ENCODE measurements around the gene PHF24.

Gene PHF24

DNA sequence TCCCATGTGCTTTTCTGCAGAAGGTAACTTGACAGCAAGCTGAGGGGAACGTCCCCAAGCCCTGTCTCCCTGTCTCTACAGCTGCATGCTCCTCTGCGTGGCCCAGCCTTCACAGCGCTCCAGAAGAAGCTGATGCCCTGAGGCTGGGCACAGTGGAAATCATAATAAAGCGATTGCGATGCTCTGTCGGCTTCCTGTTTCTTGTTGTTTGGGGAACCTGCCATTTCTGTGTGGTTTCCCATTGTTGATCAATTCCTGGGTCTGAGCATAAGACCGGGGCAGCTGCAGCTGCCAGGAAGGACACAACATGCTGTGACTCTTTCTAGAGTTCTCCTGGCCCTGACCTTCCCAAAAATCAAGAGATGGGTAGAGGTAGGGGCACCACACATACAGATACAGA, 24.3 kb downstream of the PHF24 start:
- no peak overlapping the region for H3K4me3 ChIP-seq (ENCODE audit: low read depth in 1 of 2, low read length in 2 of 2)

DNA sequence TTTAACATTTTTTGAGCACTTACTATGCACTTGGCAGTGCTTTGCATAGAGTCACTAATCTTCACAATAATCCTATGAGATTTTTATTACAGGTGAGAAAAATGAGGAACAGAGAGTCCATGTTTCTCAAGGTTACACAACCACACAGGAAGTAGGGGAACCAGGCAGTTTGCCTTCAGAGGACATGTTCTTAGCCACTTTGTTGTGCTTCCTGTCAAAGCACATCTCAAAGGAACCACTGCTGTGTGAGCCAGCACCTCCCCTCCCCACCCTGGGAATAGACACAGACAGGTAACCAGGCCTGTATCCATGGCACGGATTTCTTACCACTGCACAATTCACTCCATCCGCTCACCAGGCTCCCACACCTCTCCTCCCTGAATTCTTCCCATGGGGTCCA, 25.1 kb downstream of the PHF24 start:
- Histone ChIP-seq H3K4me1 (ENCODE audit: control insufficient read depth in 1 of 2, insufficient read depth in 2 of 2, low read length in 2 of 2) (peaks cover 7 to 10% of the 10 kb centered on the region in 2 donors), H3K36me3 (ENCODE audit: control insufficient read depth in 1 of 2, insufficient read depth in 2 of 2, low read length in 2 of 2) (no peaks in the 10 kb centered on the region), H3K9ac (ENCODE audit: low read depth in 1 of 2, low read length in 2 of 2) (no peak overlapping the region), H3K27me3 (ENCODE audit: control insufficient read depth in 1 of 2, insufficient read depth in 2 of 2, low read length in 2 of 2) (peaks cover 0 to 3% of the 10 kb centered on the region in 2 donors), H3K27ac (ENCODE audit: low read depth, low read length) (no peak overlapping the region), H3K9me3 (ENCODE audit: control insufficient read depth in 1 of 2, low read length in 2 of 2) (no peaks in the 10 kb centered on the region), H3K4me3 (ENCODE audit: low read depth in 1 of 2, low read length in 2 of 2) (no peak overlapping the region)

More for the DNA sequence above, 24.3 kb downstream of the PHF24 start:
- H3K27ac ChIP-seq (ENCODE audit: low read depth, low read length), result no peak overlapping the region
- no peak overlapping the region for H3K9ac ChIP-seq (ENCODE audit: low read depth in 1 of 2, low read length in 2 of 2)
- H3K4me1 ChIP-seq (ENCODE audit: control insufficient read depth in 1 of 2, insufficient read depth in 2 of 2, low read length in 2 of 2), result peaks cover 2 to 7% of the 10 kb centered on the region in 2 donors
- peaks cover 0 to 6% of the 10 kb centered on the region in 2 donors for H3K27me3 ChIP-seq (ENCODE audit: control insufficient read depth in 1 of 2, insufficient read depth in 2 of 2, low read length in 2 of 2)
- no peaks in the 10 kb centered on the region for H3K9me3 ChIP-seq (ENCODE audit: control insufficient read depth in 1 of 2, low read length in 2 of 2)
- no peaks in the 10 kb centered on the region for H3K36me3 ChIP-seq (ENCODE audit: control insufficient read depth in 1 of 2, insufficient read depth in 2 of 2, low read length in 2 of 2)

DNA sequence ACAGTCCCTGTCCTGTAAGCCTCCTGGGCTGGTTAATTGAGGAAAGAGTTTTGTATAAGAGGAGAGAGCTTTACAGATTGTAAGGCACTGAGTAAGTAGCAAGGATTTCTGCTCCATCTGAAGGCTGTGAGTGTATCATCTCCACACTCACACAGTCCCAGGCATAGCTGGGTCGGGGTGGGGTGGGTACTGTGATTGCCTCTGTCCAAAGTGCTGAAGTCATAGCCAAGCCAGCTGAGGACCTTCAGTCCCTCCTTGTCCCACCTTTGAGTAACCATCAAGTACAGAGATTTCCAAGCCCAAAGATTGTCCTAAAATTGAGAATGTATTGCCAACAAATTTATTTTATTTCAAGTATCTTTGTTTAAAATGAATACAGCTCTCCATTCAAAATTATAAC, 26.0 kb downstream of the PHF24 start:
- Histone ChIP-seq H3K27me3 (ENCODE audit: control insufficient read depth in 1 of 2, insufficient read depth in 2 of 2, low read length in 2 of 2) (peaks cover 0 to 3% of the 10 kb centered on the region in 2 donors), H3K27ac (ENCODE audit: low read depth, low read length) (no peak overlapping the region), H3K9ac (ENCODE audit: low read depth in 1 of 2, low read length in 2 of 2) (no peak overlapping the region), H3K4me1 (ENCODE audit: control insufficient read depth in 1 of 2, insufficient read depth in 2 of 2, low read length in 2 of 2) (peaks cover 7 to 16% of the 10 kb centered on the region in 2 donors), H3K9me3 (ENCODE audit: control insufficient read depth in 1 of 2, low read length in 2 of 2) (no peaks in the 10 kb centered on the region), H3K36me3 (ENCODE audit: control insufficient read depth in 1 of 2, insufficient read depth in 2 of 2, low read length in 2 of 2) (no peaks in the 10 kb centered on the region), H3K4me3 (ENCODE audit: low read depth in 1 of 2, low read length in 2 of 2) (no peak overlapping the region)

DNA sequence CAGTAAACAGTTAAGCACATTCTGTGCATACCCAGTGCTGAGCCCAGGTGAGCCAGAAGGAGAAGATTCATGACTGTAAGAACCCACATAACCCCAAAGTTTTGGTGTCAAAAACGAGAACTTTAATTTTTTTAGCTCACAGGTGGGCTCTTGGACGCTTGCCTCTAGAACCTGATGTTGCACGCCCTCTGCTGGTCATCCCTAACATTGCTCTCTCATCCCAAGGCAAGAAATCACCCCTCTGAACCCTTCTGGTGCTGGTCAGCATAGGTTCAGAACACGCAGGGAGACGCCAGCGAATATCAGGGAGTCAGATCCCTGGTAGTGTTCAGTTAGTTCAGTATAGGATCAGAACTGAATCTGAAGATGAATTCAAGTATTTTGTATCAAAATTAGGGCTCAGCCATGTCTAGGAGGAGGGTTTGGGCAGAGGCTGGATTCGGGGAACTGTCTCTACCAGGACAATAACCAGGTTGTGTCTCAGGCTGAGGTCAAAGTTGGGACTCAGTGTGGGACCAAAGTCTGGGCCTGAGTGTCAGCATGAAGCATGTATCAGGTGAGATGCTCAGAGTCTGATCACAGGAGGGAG, 27.3 kb downstream of the PHF24 start:
- H3K27me3 ChIP-seq (ENCODE audit: control insufficient read depth in 1 of 2, insufficient read depth in 2 of 2, low read length in 2 of 2), result peaks cover 0 to 3% of the 10 kb centered on the region in 2 donors
- H3K9me3 ChIP-seq (ENCODE audit: control insufficient read depth in 1 of 2, low read length in 2 of 2), result no peaks in the 10 kb centered on the region
- H3K9ac ChIP-seq (ENCODE audit: low read depth in 1 of 2, low read length in 2 of 2), result no peak overlapping the region
- peaks cover 11 to 19% of the 10 kb centered on the region in 2 donors for H3K4me1 ChIP-seq (ENCODE audit: control insufficient read depth in 1 of 2, insufficient read depth in 2 of 2, low read length in 2 of 2)
- H3K27ac ChIP-seq (ENCODE audit: low read depth, low read length), result no peak overlapping the region
- H3K36me3 ChIP-seq (ENCODE audit: control insufficient read depth in 1 of 2, insufficient read depth in 2 of 2, low read length in 2 of 2), result no peaks in the 10 kb centered on the region
- H3K4me3 ChIP-seq (ENCODE audit: low read depth in 1 of 2, low read length in 2 of 2), result no peak overlapping the region

DNA sequence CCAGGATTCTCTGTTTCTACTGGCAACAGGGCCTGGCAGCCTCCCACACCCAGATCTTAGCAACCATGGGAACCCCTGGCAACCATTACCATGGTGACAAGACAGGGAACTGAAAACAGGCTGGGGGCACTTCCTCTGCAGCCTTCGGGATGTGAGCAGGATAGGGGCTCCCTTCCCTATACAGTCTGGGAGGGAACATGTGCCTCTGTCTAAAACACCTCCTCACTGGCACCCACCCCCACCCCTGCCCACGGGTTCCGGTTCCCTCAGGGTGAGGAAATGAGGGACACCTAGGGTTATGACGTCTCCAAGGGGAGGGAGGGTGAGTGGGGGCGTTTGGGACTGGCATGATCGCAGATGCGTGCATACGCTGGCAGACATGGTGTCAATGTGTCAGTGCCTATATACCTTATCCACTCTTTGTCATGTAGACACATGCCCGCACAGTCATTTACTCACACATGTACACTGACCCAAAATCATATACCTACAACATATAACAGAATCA, 28.5 kb downstream of the PHF24 start:
- Histone ChIP-seq H3K27me3 (ENCODE audit: control insufficient read depth in 1 of 2, insufficient read depth in 2 of 2, low read length in 2 of 2) (peaks cover 0 to 3% of the 10 kb centered on the region in 2 donors), H3K9me3 (ENCODE audit: control insufficient read depth in 1 of 2, low read length in 2 of 2) (no peaks in the 10 kb centered on the region), H3K4me1 (ENCODE audit: control insufficient read depth in 1 of 2, insufficient read depth in 2 of 2, low read length in 2 of 2) (peaks cover 14 to 28% of the 10 kb centered on the region in 2 donors), H3K27ac (ENCODE audit: low read depth, low read length) (no peak overlapping the region), H3K4me3 (ENCODE audit: low read depth in 1 of 2, low read length in 2 of 2) (no peak overlapping the region), H3K36me3 (ENCODE audit: control insufficient read depth in 1 of 2, insufficient read depth in 2 of 2, low read length in 2 of 2) (no peaks in the 10 kb centered on the region), H3K9ac (ENCODE audit: low read depth in 1 of 2, low read length in 2 of 2) (no peak overlapping the region)

DNA sequence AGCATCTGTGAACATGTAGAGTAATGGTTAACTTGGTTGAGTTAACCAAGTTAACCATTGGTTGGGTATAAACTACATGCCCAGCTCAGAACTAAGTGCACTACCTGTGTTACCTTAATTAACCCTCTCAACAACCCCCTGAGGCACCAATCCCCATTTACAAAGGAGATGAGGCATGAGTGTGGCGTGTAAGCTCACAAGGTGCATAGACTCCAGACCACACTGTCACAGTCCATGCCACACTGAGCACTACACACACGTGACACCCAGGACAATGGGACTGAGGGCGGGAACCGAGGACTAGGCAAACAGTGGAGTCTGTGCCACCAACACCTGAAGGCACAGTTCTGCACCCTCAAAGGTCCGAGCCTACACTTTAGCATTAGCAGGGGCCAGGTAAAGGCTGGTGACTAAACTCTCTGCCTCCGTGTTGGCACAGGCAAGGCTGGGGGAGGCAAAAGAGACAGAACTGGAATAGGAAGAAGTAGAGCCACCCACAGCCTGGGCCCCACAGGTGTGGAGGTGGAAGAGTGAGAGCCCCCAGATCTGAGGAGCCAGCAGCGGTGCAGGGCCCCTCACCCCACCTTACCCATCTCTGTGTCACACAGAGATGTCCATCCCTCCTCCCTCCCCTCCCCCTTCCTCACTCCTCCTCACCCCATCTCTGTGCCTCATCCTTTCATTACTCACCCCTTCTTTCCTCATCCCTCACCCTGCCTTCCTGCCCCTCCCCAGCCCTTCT, 29.2 kb downstream of the PHF24 start:
- Histone ChIP-seq H3K4me3 (ENCODE audit: low read depth in 1 of 2, low read length in 2 of 2) (no peak overlapping the region), H3K36me3 (ENCODE audit: control insufficient read depth in 1 of 2, insufficient read depth in 2 of 2, low read length in 2 of 2) (no peaks in the 10 kb centered on the region), H3K9me3 (ENCODE audit: control insufficient read depth in 1 of 2, low read length in 2 of 2) (no peaks in the 10 kb centered on the region), H3K9ac (ENCODE audit: low read depth in 1 of 2, low read length in 2 of 2) (no peak overlapping the region), H3K27me3 (ENCODE audit: control insufficient read depth in 1 of 2, insufficient read depth in 2 of 2, low read length in 2 of 2) (peaks cover 0 to 3% of the 10 kb centered on the region in 2 donors), H3K27ac (ENCODE audit: low read depth, low read length) (no peak overlapping the region), H3K4me1 (ENCODE audit: control insufficient read depth in 1 of 2, insufficient read depth in 2 of 2, low read length in 2 of 2) (peaks cover 14 to 33% of the 10 kb centered on the region in 2 donors)

DNA sequence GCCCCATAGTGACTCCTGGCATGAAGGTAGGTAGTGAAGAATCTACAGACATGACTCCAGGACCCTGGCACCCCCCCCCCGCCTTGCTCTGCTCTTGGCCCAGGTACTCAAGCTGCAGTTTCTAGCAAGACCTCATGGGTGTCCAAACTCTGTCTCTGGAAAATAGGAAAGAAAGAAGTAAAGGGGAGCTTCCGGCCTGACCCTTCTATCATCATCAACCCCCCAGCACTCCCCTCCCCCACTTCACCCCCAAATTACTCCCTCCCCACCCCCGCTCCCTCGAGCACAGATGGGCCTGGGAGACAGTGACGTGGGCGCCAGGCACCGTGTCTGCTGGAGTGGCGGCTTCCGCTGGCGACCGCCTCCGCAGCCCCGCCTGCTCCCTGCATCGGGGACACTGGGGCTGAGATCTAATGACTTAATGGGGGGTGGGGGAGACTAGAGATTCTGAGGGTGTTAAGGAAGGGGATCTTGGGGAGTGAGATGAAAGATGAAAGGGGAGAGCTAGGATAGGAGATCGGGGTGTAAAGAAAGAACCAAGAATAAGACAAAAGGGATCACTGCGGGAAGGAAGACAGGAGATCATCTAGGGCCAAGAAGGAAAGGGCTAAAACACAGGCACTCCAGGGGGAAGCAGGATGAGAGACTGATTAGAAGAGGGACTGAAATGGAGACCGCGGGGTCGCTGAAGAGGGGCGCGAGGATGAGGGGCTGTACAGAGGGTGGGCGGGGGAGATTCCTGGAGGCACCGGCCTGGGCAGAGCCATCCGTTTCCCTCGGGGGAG, 30.3 kb downstream of the PHF24 start:
- peak overlapping the region; percentile 48 for H3K27ac ChIP-seq (ENCODE audit: low read depth, low read length)
- no peaks in the 10 kb centered on the region for H3K9me3 ChIP-seq (ENCODE audit: control insufficient read depth in 1 of 2, low read length in 2 of 2)
- peak overlapping the region; percentile 58 to 63 for H3K9ac ChIP-seq (ENCODE audit: low read depth in 1 of 2, low read length in 2 of 2)
- H3K4me1 ChIP-seq (ENCODE audit: control insufficient read depth in 1 of 2, insufficient read depth in 2 of 2, low read length in 2 of 2), result peaks cover 14 to 40% of the 10 kb centered on the region in 2 donors
- peak overlapping the region; percentile 68 to 88 for H3K4me3 ChIP-seq (ENCODE audit: low read depth in 1 of 2, low read length in 2 of 2)
- H3K36me3 ChIP-seq (ENCODE audit: control insufficient read depth in 1 of 2, insufficient read depth in 2 of 2, low read length in 2 of 2), result no peaks in the 10 kb centered on the region
- H3K27me3 ChIP-seq (ENCODE audit: control insufficient read depth in 1 of 2, insufficient read depth in 2 of 2, low read length in 2 of 2), result peaks cover 0 to 3% of the 10 kb centered on the region in 2 donors

DNA sequence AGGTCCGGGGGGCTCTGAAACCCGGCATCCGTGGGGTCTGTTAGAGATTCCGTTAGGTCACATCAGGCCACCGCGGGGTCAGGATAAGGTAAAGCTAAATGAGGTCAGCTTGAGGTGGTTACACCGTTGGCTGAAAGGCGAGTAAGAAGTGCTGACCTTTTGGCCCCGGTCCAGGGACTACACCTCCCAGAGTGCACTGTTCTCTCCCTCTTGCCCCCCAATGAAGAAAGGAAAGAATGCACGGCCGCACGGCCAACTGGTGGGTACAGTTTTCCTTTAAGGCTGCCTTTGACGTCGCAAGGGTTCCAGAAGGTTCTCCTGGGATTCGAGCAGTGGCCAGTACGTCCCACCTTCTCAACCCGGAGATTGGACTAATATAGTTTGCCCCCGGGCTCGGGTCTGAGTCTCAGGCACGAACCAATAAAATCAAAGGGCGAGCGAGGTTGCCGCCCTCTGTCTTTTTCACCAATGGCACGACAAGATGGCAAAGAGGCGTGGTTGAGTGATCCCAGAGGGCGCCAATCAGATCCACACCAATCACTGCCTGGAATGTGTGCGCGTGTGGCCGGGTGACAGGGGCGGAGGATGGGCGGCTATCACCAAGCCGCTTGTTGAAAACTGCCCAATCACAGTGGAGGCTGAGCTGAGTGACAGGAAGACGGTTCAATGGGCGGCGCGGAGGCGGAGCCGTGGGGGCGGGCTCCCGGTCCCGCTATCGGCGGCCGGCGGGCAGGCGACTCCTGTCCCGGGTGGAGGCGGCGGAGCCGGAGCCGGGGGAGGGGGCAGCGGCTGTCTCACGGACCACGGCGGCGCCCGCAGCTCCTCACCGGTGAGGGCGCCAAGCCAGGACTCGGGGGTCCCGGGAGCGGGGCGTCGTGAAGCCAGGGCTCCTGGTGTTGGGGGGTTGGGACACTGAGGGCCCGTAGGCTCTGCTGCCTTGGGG, 31.2 kb downstream of the PHF24 start, which contains the start of gene DNAJB5:
Gene DNAJB5 (plus strand): TSS at position 743 of the 943 bp plus-strand sequence. CDS start 886 bp downstream, outside the sequence.
- Histone ChIP-seq H3K4me1 (ENCODE audit: control insufficient read depth in 1 of 2, insufficient read depth in 2 of 2, low read length in 2 of 2) (peaks cover 18 to 48% of the 10 kb centered on the region in 2 donors), H3K9ac (ENCODE audit: low read depth in 1 of 2, low read length in 2 of 2) (peak within 1 kb of the TSS; percentile 58 to 73), H3K27me3 (ENCODE audit: control insufficient read depth in 1 of 2, insufficient read depth in 2 of 2, low read length in 2 of 2) (peaks cover 0 to 3% of the 10 kb centered on the region in 2 donors), H3K9me3 (ENCODE audit: control insufficient read depth in 1 of 2, low read length in 2 of 2) (no peaks in the 10 kb centered on the region), H3K27ac (ENCODE audit: low read depth, low read length) (peak within 1 kb of the TSS; percentile 84), H3K36me3 (ENCODE audit: control insufficient read depth in 1 of 2, insufficient read depth in 2 of 2, low read length in 2 of 2) (no peaks in the 10 kb centered on the region), H3K4me3 (ENCODE audit: low read depth in 1 of 2, low read length in 2 of 2) (peak within 1 kb of the TSS; percentile 72 to 88)

DNA sequence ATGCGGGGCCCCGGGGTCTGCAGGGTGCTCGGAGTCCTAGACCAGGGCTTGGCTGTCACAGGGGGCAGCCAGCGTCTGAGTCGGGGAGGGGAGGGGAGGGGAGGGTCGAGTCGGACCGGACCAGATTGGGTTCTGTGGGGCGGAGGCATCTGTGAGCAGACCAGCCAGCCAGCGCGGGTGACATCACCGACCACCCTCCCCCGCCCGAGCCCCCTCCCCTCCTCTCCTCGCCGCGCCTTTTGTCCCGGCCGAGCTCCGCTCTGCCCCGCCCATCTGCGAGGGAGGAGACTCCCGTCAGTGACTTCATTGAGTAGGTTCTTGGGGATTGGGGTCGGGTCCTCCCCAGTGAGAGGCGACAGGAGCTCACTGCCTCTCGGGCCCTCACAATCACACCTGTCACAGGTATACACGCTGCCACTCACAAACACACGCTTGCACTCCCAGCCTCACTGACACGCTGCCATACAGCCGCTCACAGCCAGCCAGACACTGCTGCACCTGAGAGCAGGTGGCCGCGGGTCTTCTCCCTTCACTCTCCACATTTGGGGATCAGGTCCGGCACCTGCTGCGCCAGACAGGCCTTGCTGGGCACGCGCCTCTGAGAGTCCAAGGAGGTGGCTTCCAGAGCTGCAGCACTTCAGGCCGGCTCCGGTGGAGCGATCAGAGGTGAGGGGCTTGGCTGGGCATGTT, 32.0 kb downstream of the PHF24 start:
- H3K4me1 ChIP-seq (ENCODE audit: control insufficient read depth in 1 of 2, insufficient read depth in 2 of 2, low read length in 2 of 2), result peaks cover 25 to 54% of the 10 kb centered on the region in 2 donors
- peak overlapping the region; percentile 55 to 73 for H3K9ac ChIP-seq (ENCODE audit: low read depth in 1 of 2, low read length in 2 of 2)
- peak overlapping the region; percentile 84 for H3K27ac ChIP-seq (ENCODE audit: low read depth, low read length)
- H3K9me3 ChIP-seq (ENCODE audit: control insufficient read depth in 1 of 2, low read length in 2 of 2), result no peaks in the 10 kb centered on the region
- no peaks in the 10 kb centered on the region for H3K36me3 ChIP-seq (ENCODE audit: control insufficient read depth in 1 of 2, insufficient read depth in 2 of 2, low read length in 2 of 2)
- H3K4me3 ChIP-seq (ENCODE audit: low read depth in 1 of 2, low read length in 2 of 2), result peak overlapping the region; percentile 69 to 72
- H3K27me3 ChIP-seq (ENCODE audit: control insufficient read depth in 1 of 2, insufficient read depth in 2 of 2, low read length in 2 of 2), result peaks cover 0 to 3% of the 10 kb centered on the region in 2 donors

Measured in duodenal mucosa (tissue), 2 donors.